K562 (cell line): ENCODE measurements around the gene RING1. TPM values are rescaled to one million over a fixed set of nuclear protein-coding genes. Genes with fewer than 3 reads are reported as not detected.

Experiments
- ATAC-seq: fragments of 200-7000 bp; cut with Tn5 transposase; 3 replicates; pipeline ENCODE4 v1.9.1; 2020; ENCODE audit warnings: moderate library complexity
- BruUV-seq: library from RNA; stranded (reverse); fragments of 400-500 nt; replicated peaks from 2 replicates; lab custom pipeline; 2021; lab: Mats Ljungman, UMichigan
- CTCF ChIA-PET: fragments of 300-600 bp; formaldehyde crosslinking; extraction: SDS; loops from one replicate; lab custom pipeline; 2021; ENCODE audit warnings: low intra/inter-chr PET ratio; lab: Yijun Ruan, JAX
- POLR2A ChIA-PET: fragments of 300-600, 350-650 bp; sonication (Branson Sonifier 250); formaldehyde crosslinking; extraction: SDS; loops from one replicate; lab custom pipeline; 2021; ENCODE audit warnings: antibody characterized with exemption, inconsistent platforms; lab: Yijun Ruan, JAX
- DNase-seq, 4 experiments: peaks; one replicate each; pipeline versions ENCODE4 v3.0.0 to v3.0.0-alpha.2; 2011 to 2018; ENCODE audit warnings: low spot score in 3 of 4, mixed read lengths in 3 of 4; ENCODE audit errors: extremely low read depth in 1 of 4
- FAIRE-seq: peaks from 2 replicates; lab custom pipeline; 2011; peaks lifted over from hg19 to GRCh38; lab: Jason Lieb, UNC
- H2AFZ ChIP-seq: 2 replicates; pipeline ENCODE4 v1.6.0; 2011; ENCODE audit warnings: low read depth, low read length, control low read depth, inconsistent platforms
- H3K27ac ChIP-seq: fragments of 200-600 bp; 3 replicates; pipeline ENCODE4 v1.8.0; 2011; ENCODE audit warnings: low read depth, mild to moderate bottlenecking, control low read depth, inconsistent platforms, low read length, moderate library complexity, mixed read lengths; ENCODE audit errors: extremely low read depth
- H3K27me3 ChIP-seq, 2 experiments: fragments of 300-600 bp in 1 of 2; 2 replicates in 1 of 2; 3 replicates in 1 of 2; pipeline versions ENCODE4 v1.6.0 to v1.8.0; 2011; ENCODE audit warnings: inconsistent platforms in 2 of 2, low read length in 2 of 2, mild to moderate bottlenecking in 1 of 2, mixed read lengths in 1 of 2, moderate library complexity in 1 of 2; ENCODE audit not compliant: control insufficient read depth in 2 of 2, insufficient read depth in 2 of 2
- H3K36me3 ChIP-seq: fragments of 300-600 bp; 3 replicates; pipeline ENCODE4 v1.8.0; 2011; ENCODE audit warnings: mild to moderate bottlenecking, low read length, inconsistent platforms; ENCODE audit not compliant: control insufficient read depth, insufficient read depth
- H3K4me1 ChIP-seq, 2 experiments: fragments of 200-600 bp in 1 of 2; replicated peaks in 1 of 2; 2 replicates in 1 of 2; 3 replicates in 1 of 2; pipeline versions ENCODE4 v1.5.1 to v1.8.0; 2011; ENCODE audit warnings: inconsistent platforms in 2 of 2, low read length in 2 of 2, mild to moderate bottlenecking in 1 of 2, mixed read lengths in 1 of 2, moderate library complexity in 1 of 2; ENCODE audit not compliant: control insufficient read depth in 2 of 2, insufficient read depth in 2 of 2
- H3K4me2 ChIP-seq: 2 replicates; pipeline ENCODE4 v1.6.1; 2011; ENCODE audit warnings: low read length, control low read depth, inconsistent platforms, mixed read lengths; ENCODE audit not compliant: insufficient read depth
- H3K4me3 ChIP-seq: fragments of 200-600 bp; sonication (generic), shearing (Covaris generic); 2 replicates; pipeline ENCODE4 v1.5.1; 2016; ENCODE audit warnings: control low read depth, inconsistent platforms
- H3K79me2 ChIP-seq: fragments of 200-600 bp; 3 replicates; pipeline ENCODE4 v1.8.0; 2011; ENCODE audit warnings: low read length, inconsistent platforms; ENCODE audit not compliant: control insufficient read depth, insufficient read depth
- H3K9ac ChIP-seq, 2 experiments: 2 replicates each; pipeline versions ENCODE4 v1.6.0 to v1.6.1; 2011; ENCODE audit warnings: low read depth in 2 of 2, low read length in 2 of 2, control low read depth in 1 of 2, inconsistent platforms in 1 of 2, mild to moderate bottlenecking in 1 of 2, mixed read lengths in 1 of 2; ENCODE audit not compliant: insufficient read depth in 1 of 2
- H3K9me1 ChIP-seq: one replicate; pipeline ENCODE4 v1.6.0; 2011; ENCODE audit warnings: inconsistent platforms, mild to moderate bottlenecking, low read length, moderate library complexity; ENCODE audit not compliant: control insufficient read depth, insufficient read depth
- H3K9me3 ChIP-seq: replicated peaks from 2 replicates; pipeline ENCODE4 v1.5.1; 2011; ENCODE audit warnings: low read depth, low read length, inconsistent platforms; ENCODE audit not compliant: control insufficient read depth, insufficient read depth
- H4K20me1 ChIP-seq: replicated peaks from 2 replicates; pipeline ENCODE4 v1.6.1; 2011; ENCODE audit warnings: low read length, inconsistent platforms, mixed read lengths; ENCODE audit not compliant: control insufficient read depth, insufficient read depth
- CBX5 ChIP-seq: IDR thresholded peaks from 2 replicates; pipeline ENCODE4 v1.6.1; 2014; ENCODE audit warnings: low read depth, borderline replicate concordance
- MEF2A ChIP-seq: IDR thresholded peaks from 2 replicates; pipeline ENCODE4 v1.6.1; 2011; ENCODE audit warnings: low read depth, mild to moderate bottlenecking, low read length, moderate library complexity; ENCODE audit not compliant: control insufficient read depth
- NFIC ChIP-seq: fragments of 450-650 bp; IDR thresholded peaks from 2 replicates; pipeline ENCODE4 v1.6.1; 2017; ENCODE audit warnings: mild to moderate bottlenecking, inconsistent platforms
- NKRF ChIP-seq: fragments of 450-650 bp; IDR thresholded peaks from 2 replicates; pipeline ENCODE4 v1.6.1; 2016; ENCODE audit warnings: borderline replicate concordance
- TGIF2 ChIP-seq: sonication (generic); formaldehyde crosslinking; IDR thresholded peaks from 2 replicates; pipeline ENCODE4 v1.8.1; 2022; ENCODE audit warnings: mild to moderate bottlenecking, missing genetic modification reagents, moderate library complexity
- ZNF445 ChIP-seq: fragments of 250-450 bp; sonication (Bioruptor Pico); IDR thresholded peaks from 2 replicates; pipeline ENCODE4 v1.4.0; 2020; ENCODE audit warnings: low read depth, mild to moderate bottlenecking, moderate library complexity
- WGBS: fragments of 100-300 bp; shearing (Covaris generic); methylation state at CpG from one replicate; pipeline ENCODE4 v1.1.6; 2016; ENCODE audit warnings: low coverage, mixed read lengths; ENCODE audit not compliant: insufficient coverage; ENCODE audit errors: missing lambda C conversion rate; 5-methylcytosine and 5-hydroxymethylcytosine counted together
- in situ Hi-C: fragments of 300-500 bp; cut with MboI; formaldehyde crosslinking; loops from 4 replicates; pipeline ENCODE4 v1.15.0; 2018; ENCODE audit warnings: inconsistent platforms, mixed read lengths
- intact Hi-C: fragments of 100-400 bp; cut with micrococcal nuclease; formaldehyde crosslinking; loops from 2 replicates; pipeline ENCODE4 v1.14.2; 2022
- polyA plus RNA-seq, 8 experiments: library from polyadenylated mRNA; depleted of rRNA in 4 of 8; stranded (reverse) in 5 of 8; unstranded in 3 of 8; fragments of >200 nt; fragmentation: Nextera tagmentation in 2 of 8; fragmentation: Illumina TruSeq in 1 of 8; extraction: Ambion mirVana in 2 of 8; extraction: Trizol in 1 of 8; gene quantifications; 2 replicates each; pipeline versions ENCODE4 v1.2.1 to v1.2.3, GENCODE V29; 2011 to 2014; ENCODE audit warnings: inconsistent platforms in 1 of 8, missing spikeins in 1 of 8
- total RNA-seq, 7 experiments: library from RNA; depleted of rRNA in 6 of 7; stranded (reverse); fragments of >200 nt in 6 of 7; fragmentation: Illumina TruSeq in 2 of 7; extraction: Trizol in 2 of 7; gene quantifications; 2 replicates each; pipeline versions ENCODE4 v1.2.1 to v1.2.3, GENCODE V29; 2011 to 2021; ENCODE audit warnings: low replicate concordance in 1 of 7
- TF ChIP-seq, protein P1 (sequence below): IDR thresholded peaks from 2 replicates; pipeline ENCODE4 v1.6.1; 2016; ENCODE audit warnings: missing genetic modification characterization, missing compliant biosample characterization

RING1 gene
- total and polyA plus RNA-seq, 9 of the 15 experiments (the other 6 are each of a cell fraction or from before 2014, with no cell fraction given), result 4.2 to 59.1 (median 36.9) TPM

- in situ Hi-C loops, result no loop called here
- Histone ChIP-seq H3K27ac (no peak overlapping the region), H3K79me2 (no peaks in the 10 kb centered on the region), H3K4me2 (no peak overlapping the region), H4K20me1 (0 out of 2 replicates have a peak, but pooled peaks cover 3% of the 10 kb centered on the region), H3K4me3 (no peak overlapping the region), H2AFZ (no peak overlapping the region), H3K4me1 (no peaks in the 10 kb centered on the region), H3K9me1 (no peaks in the 10 kb centered on the region), H3K9ac (no peak overlapping the region), H3K9me3 (no peaks in the 10 kb centered on the region), H3K36me3 (no peaks in the 10 kb centered on the region), H3K27me3 (peaks cover 58 to 75% of the 10 kb centered on the region in 2 experiments)
- DNase-seq (no peak), ATAC-seq (no peak), FAIRE-seq (no peak)
- BruUV-seq, result no TSS peak
- CTCF ChIA-PET, result no interaction called here
- POLR2A ChIA-PET, result interaction anchor here (1.0 to 7.1 kb wide), 4 partner anchors 12 to 41 kb away, joined by 3 to 57 read pairs (median 4); partner anchors contain the start of genes B3GALT4 and RING1
- intact Hi-C loops, result no loop called here
- peak; percentile 66 for TF ChIP-seq NFIC
- TF ChIP-seq MEF2A, result no peak
- TF ChIP-seq, protein P1, sequence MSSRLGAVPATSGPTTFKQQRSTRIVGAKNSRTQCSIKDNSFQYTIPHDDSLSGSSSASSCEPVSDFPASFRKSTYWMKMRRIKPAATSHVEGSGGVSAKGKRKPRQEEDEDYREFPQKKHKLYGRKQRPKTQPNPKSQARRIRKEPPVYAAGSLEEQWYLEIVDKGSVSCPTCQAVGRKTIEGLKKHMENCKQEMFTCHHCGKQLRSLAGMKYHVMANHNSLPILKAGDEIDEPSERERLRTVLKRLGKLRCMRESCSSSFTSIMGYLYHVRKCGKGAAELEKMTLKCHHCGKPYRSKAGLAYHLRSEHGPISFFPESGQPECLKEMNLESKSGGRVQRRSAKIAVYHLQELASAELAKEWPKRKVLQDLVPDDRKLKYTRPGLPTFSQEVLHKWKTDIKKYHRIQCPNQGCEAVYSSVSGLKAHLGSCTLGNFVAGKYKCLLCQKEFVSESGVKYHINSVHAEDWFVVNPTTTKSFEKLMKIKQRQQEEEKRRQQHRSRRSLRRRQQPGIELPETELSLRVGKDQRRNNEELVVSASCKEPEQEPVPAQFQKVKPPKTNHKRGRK (tag), result peak; percentile 43; the same call in 1 of the 2 replicates
Measured at GRCh38 chr6:33236328-33236727, 28.0 kb downstream of the RING1 start.

DNA sequence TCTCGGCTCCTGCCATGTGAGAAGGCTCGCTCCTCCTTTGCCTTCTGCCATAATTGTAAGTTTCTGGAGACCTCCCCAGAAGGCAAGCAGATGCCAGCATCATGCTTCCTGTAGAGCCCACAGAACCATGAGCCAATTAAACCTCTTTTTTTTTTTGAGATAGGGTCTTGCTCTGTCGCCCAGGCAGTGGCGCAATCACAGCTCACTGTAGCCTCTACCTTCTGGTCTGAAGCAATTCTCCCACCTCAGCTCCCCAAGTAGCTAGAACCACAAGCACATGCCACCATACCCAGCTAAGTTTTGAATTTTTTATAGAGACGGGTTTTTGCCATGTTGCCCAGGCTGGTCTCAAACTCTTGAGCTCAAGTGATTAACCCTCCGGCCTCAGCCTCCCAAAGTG is 28.6 kb downstream of the RING1 start:
- Histone ChIP-seq H3K79me2 (no peaks in the 10 kb centered on the region), H3K4me3 (no peak overlapping the region), H3K9ac (no peak overlapping the region), H3K36me3 (no peaks in the 10 kb centered on the region), H3K9me3 (no peaks in the 10 kb centered on the region), H3K4me2 (no peak overlapping the region), H3K4me1 (no peaks in the 10 kb centered on the region), H4K20me1 (0 out of 2 replicates have a peak, but pooled peaks cover 3% of the 10 kb centered on the region), H2AFZ (no peak overlapping the region), H3K27me3 (peaks cover 56 to 73% of the 10 kb centered on the region in 2 experiments), H3K27ac (no peak overlapping the region), H3K9me1 (no peaks in the 10 kb centered on the region)
- ATAC-seq (no peak), FAIRE-seq (no peak), DNase-seq (no peak)
- ChIA-PET POLR2A (interaction anchor here (1.8 to 7.1 kb wide), 2 partner anchors 12 to 29 kb away, joined by 4 to 57 read pairs; partner anchors contain the start of gene RING1), CTCF (no interaction called here)
- BruUV-seq, result no TSS peak
- WGBS, result 13% methylated on average over 6 of the region's 6 CpGs
- in situ Hi-C loops, result no loop called here
- no peak for TF ChIP-seq ZNF445
- no peak for TF ChIP-seq NKRF
- TF ChIP-seq TGIF2, result no peak
- no peak for TF ChIP-seq CBX5
- intact Hi-C loops, result no loop called here
